Keratinocyte (primary cell): ENCODE results near the gene SUMO4. TPM values are rescaled to one million over a fixed set of nuclear protein-coding genes. Genes with fewer than 3 reads are reported as not detected.

Source experiments
- DNase-seq: peaks from one replicate; pipeline ENCODE4 v3.0.0-alpha.2; 2011; ENCODE audit warnings: low read depth, missing footprints, low spot score
- FAIRE-seq: peaks from 2 replicates; lab custom pipeline; 2011; peaks lifted over from hg19 to GRCh38; lab: Jason Lieb, UNC
- H2AFZ ChIP-seq: 2 replicates; pipeline ENCODE4 v1.6.0; 2012; ENCODE audit warnings: low read length, control low read depth, inconsistent platforms; ENCODE audit not compliant: control insufficient read depth
- H3K27ac ChIP-seq: 2 replicates; pipeline ENCODE4 v1.5.1; 2011; ENCODE audit warnings: low read length; ENCODE audit not compliant: control insufficient read depth, insufficient read depth
- H3K27me3 ChIP-seq: 3 replicates; pipeline ENCODE4 v1.6.0; 2011; ENCODE audit warnings: low read length; ENCODE audit not compliant: control insufficient read depth, insufficient read depth; ENCODE audit errors: extremely low read depth
- H3K36me3 ChIP-seq, 2 experiments: 2 replicates in 1 of 2; 3 replicates in 1 of 2; pipeline ENCODE4 v1.5.1; 2011; ENCODE audit warnings: low read length in 2 of 2, mild to moderate bottlenecking in 1 of 2; ENCODE audit not compliant: control insufficient read depth in 2 of 2, insufficient read depth in 2 of 2; ENCODE audit errors: extremely low read depth in 1 of 2
- H3K4me1 ChIP-seq: 3 replicates; pipeline ENCODE4 v1.5.1; 2011; ENCODE audit warnings: low read length; ENCODE audit not compliant: control insufficient read depth, insufficient read depth; ENCODE audit errors: extremely low read depth
- H3K4me2 ChIP-seq: 3 replicates; pipeline ENCODE4 v1.6.0; 2011; ENCODE audit warnings: low read depth, low read length; ENCODE audit not compliant: control insufficient read depth, insufficient read depth; ENCODE audit errors: extremely low read depth
- H3K4me3 ChIP-seq, 3 experiments: fragments of 200-600 bp in 1 of 3; sonication (generic) in 1 of 3; 2 replicates in 2 of 3; 3 replicates in 1 of 3; pipeline ENCODE4 v1.5.1; 2011 to 2016; ENCODE audit warnings: low read length in 3 of 3, mild to moderate bottlenecking in 3 of 3, control low read depth in 2 of 3, inconsistent platforms in 1 of 3, low read depth in 1 of 3, mixed read lengths in 1 of 3, mixed run types in 1 of 3, moderate library complexity in 1 of 3; ENCODE audit not compliant: control insufficient read depth in 2 of 3, insufficient read depth in 2 of 3; ENCODE audit errors: extremely low read depth in 1 of 3
- H3K79me2 ChIP-seq: 2 replicates; pipeline ENCODE4 v1.6.0; 2012; ENCODE audit warnings: low read length; ENCODE audit not compliant: control insufficient read depth, insufficient read depth
- H3K9ac ChIP-seq: 3 replicates; pipeline ENCODE4 v1.6.0; 2011; ENCODE audit warnings: low read length; ENCODE audit not compliant: control insufficient read depth, insufficient read depth; ENCODE audit errors: extremely low read depth
- H3K9me1 ChIP-seq: 3 replicates; pipeline ENCODE4 v1.6.0; 2011; ENCODE audit warnings: low read length; ENCODE audit not compliant: control insufficient read depth, insufficient read depth; ENCODE audit errors: extremely low read depth
- H3K9me3 ChIP-seq: 2 replicates; pipeline ENCODE4 v1.5.1; 2012; ENCODE audit warnings: low read depth, low read length; ENCODE audit not compliant: control insufficient read depth
- H4K20me1 ChIP-seq: 3 replicates; pipeline ENCODE4 v1.6.0; 2011; ENCODE audit warnings: low read length; ENCODE audit not compliant: control insufficient read depth, insufficient read depth; ENCODE audit errors: extremely low read depth
- CTCF ChIP-seq, 3 experiments: IDR thresholded peaks in 1 of 3; conservative IDR thresholded peaks in 1 of 3; optimal IDR thresholded peaks in 1 of 3; 2 replicates in 2 of 3; 3 replicates in 1 of 3; pipeline versions ENCODE3 to v1.5.1; 2011; ENCODE audit warnings: low read length in 3 of 3, mild to moderate bottlenecking in 3 of 3, moderate library complexity in 2 of 3, control low read depth in 1 of 3, inconsistent platforms in 1 of 3; ENCODE audit not compliant: insufficient read depth in 2 of 3; ENCODE audit errors: extremely low read depth in 1 of 3
- EZH2 ChIP-seq: IDR thresholded peaks from one replicate; pipeline ENCODE4 v1.6.1; 2012; ENCODE audit warnings: inconsistent platforms, mild to moderate bottlenecking, low read length, moderate library complexity
- dilution Hi-C: fragments of 300-500 bp; cut with MboI; formaldehyde crosslinking; loops from one replicate; pipeline ENCODE4 v1.7.0; 2020; ENCODE audit warnings: low sequenced_read_pairs; ENCODE audit not compliant: extremely low pct_ligation_motif_present
- polyA plus RNA-seq, 5 experiments: library from polyadenylated mRNA; depleted of rRNA in 3 of 5; stranded (reverse) in 3 of 5; stranded (forward) in 1 of 5; unstranded in 1 of 5; fragments of >200 nt; gene quantifications; 1 replicate in 1 of 5; 2 replicates in 3 of 5; 3 replicates in 1 of 5; pipeline versions ENCODE4 v1.2.1 to v1.2.3, GENCODE V29; 2011 to 2012; ENCODE audit warnings: missing spikeins in 2 of 5, low read depth in 1 of 5, low replicate concordance in 1 of 5

Gene SUMO4
- polyA plus RNA-seq, 1 donor (not counting 4 experiments of a cell fraction or from before 2014, with no cell fraction given), result 0.09 TPM

- FAIRE-seq, result no peak
- Histone ChIP-seq H4K20me1 (no peaks in the 10 kb centered on the region), H3K9ac (no peak overlapping the region)
These were observed 8.0 kb upstream of the SUMO4 start for GRCh38 chr6:149392093-149392492.

GRCh38 chr6:149392535-149392934 is 7.5 kb upstream of the SUMO4 start:
- Histone ChIP-seq H3K9me1 (no peaks in the 10 kb centered on the region), H2AFZ (no peak overlapping the region), H4K20me1 (no peaks in the 10 kb centered on the region), H3K4me2 (no peak overlapping the region), H3K27ac (no peak overlapping the region), H3K4me3 (no peak overlapping the region), H3K27me3 (no peaks in the 10 kb centered on the region), H3K4me1 (peaks cover 4% of the 10 kb centered on the region), H3K36me3 (peaks cover 0 to 4% of the 10 kb centered on the region in 2 experiments), H3K9ac (no peak overlapping the region), H3K9me3 (peaks cover 2% of the 10 kb centered on the region), H3K79me2 (peaks cover 36% of the 10 kb centered on the region)
- dilution Hi-C loops, result no loop called here
- FAIRE-seq, result no peak
- TF ChIP-seq EZH2 (no peak), CTCF (optimal IDR thresholded peaks at IDR 0.05 in 1 of 3, IDR thresholded peaks at IDR 0.05 in 1 of 3, conservative IDR thresholded peaks at IDR 0.05 in 1 of 3; ENCODE audit: extremely low read depth in 1 of 3, insufficient read depth in 2 of 3, low read length in 3 of 3) (no peak)
- DNase-seq, result no peak

More at GRCh38 chr6:149392093-149392492, 8.0 kb upstream of the SUMO4 start:
- dilution Hi-C loops, result no loop called here
- Histone ChIP-seq H3K36me3 (peaks cover 0 to 4% of the 10 kb centered on the region in 2 experiments), H2AFZ (no peak overlapping the region), H3K4me1 (peaks cover 4% of the 10 kb centered on the region), H3K27me3 (no peaks in the 10 kb centered on the region), H3K27ac (no peak overlapping the region), H3K9me1 (no peaks in the 10 kb centered on the region), H3K79me2 (peaks cover 38% of the 10 kb centered on the region), H3K4me2 (no peak overlapping the region), H3K9me3 (peaks cover 2% of the 10 kb centered on the region), H3K4me3 (no peak overlapping the region)
- no peak for DNase-seq
- TF ChIP-seq EZH2, result no peak
